ENCODE data around the gene CACNA1S. TPM values are rescaled to one million over a fixed set of nuclear protein-coding genes. Genes with fewer than 3 reads are reported as not detected.

Gene CACNA1S
- total RNA-seq, 1 donor from 2014 or later: not detected

GRCh38 chr1:201022820-201023516, 89.3 kb downstream of the CACNA1S start:
- TF ChIP-seq CTCF (IDR thresholded peaks at IDR 0.05): no peak
- H3K9me3 ChIP-seq: no peaks in the 10 kb centered on the region
- intact Hi-C loops (cut with DNase I): no loop called here
- no peaks in the 10 kb centered on the region for H3K36me3 ChIP-seq
- H3K27me3 ChIP-seq: no peaks in the 10 kb centered on the region
- peaks cover 6 to 7% of the 10 kb centered on the region in 2 donors for H3K4me1 ChIP-seq
- no peak overlapping the region for H3K27ac ChIP-seq
- H3K4me3 ChIP-seq: peak overlapping the region; percentile 56 to 81
- no peak for DNase-seq (ENCODE audit: low spot score in 2 of 2)

GRCh38 chr1:201022493-201022819, 89.8 kb downstream of the CACNA1S start:
- peaks cover 6 to 7% of the 10 kb centered on the region in 2 donors for H3K4me1 ChIP-seq
- no peaks in the 10 kb centered on the region for H3K27me3 ChIP-seq
- TF ChIP-seq CTCF (IDR thresholded peaks at IDR 0.05): no peak
- no peak for DNase-seq (ENCODE audit: low spot score in 2 of 2)
- H3K9me3 ChIP-seq: no peaks in the 10 kb centered on the region
- peak overlapping the region in 1 of 2 donors; percentile 81 for H3K4me3 ChIP-seq
- no peak overlapping the region for H3K27ac ChIP-seq
- intact Hi-C loops (cut with DNase I): no loop called here
- H3K36me3 ChIP-seq: no peaks in the 10 kb centered on the region

- intact Hi-C loops (cut with DNase I): no loop called here
- Histone ChIP-seq H3K4me1 (peaks cover 6 to 7% of the 10 kb centered on the region in 2 donors), H3K9me3 (no peaks in the 10 kb centered on the region), H3K27me3 (no peaks in the 10 kb centered on the region), H3K36me3 (no peaks in the 10 kb centered on the region), H3K27ac (no peak overlapping the region), H3K4me3 (no peak overlapping the region)
- TF ChIP-seq CTCF (IDR thresholded peaks at IDR 0.05): no peak
- DNase-seq (ENCODE audit: low spot score in 2 of 2): no peak
Measured at GRCh38 chr1:201021630-201022492, 90.4 kb downstream of the CACNA1S start.

- H3K4me1 ChIP-seq: peaks cover 6% of the 10 kb centered on the region in 2 donors
- DNase-seq (ENCODE audit: low spot score in 2 of 2): no peak
- intact Hi-C loops (cut with DNase I): no loop called here
- no peaks in the 10 kb centered on the region for H3K27me3 ChIP-seq
- no peak overlapping the region for H3K27ac ChIP-seq
- no peaks in the 10 kb centered on the region for H3K36me3 ChIP-seq
- H3K9me3 ChIP-seq: no peaks in the 10 kb centered on the region
- H3K4me3 ChIP-seq: no peak overlapping the region
- TF ChIP-seq CTCF (IDR thresholded peaks at IDR 0.05): no peak
Measured at GRCh38 chr1:201020721-201021629, 91.3 kb downstream of the CACNA1S start.

GRCh38 chr1:201020040-201020591, 92.1 kb downstream of the CACNA1S start:
- Histone ChIP-seq H3K27me3 (no peaks in the 10 kb centered on the region), H3K36me3 (no peaks in the 10 kb centered on the region), H3K4me3 (no peak overlapping the region), H3K27ac (no peak overlapping the region), H3K4me1 (peaks cover 6 to 7% of the 10 kb centered on the region in 2 donors), H3K9me3 (no peaks in the 10 kb centered on the region)
- no peak for DNase-seq (ENCODE audit: low spot score in 2 of 2)
- intact Hi-C loops (cut with DNase I): no loop called here
- TF ChIP-seq CTCF (IDR thresholded peaks at IDR 0.05): no peak

Data from ascending aorta (tissue), 2 donors.